Uterus (tissue), 2 donors: ENCODE measurements around the gene TIMM21.

Experiments
- CTCF ChIP-seq, 4 experiments: fragments of 200-600 bp in 2 of 4; fragments of 450-650 bp in 2 of 4; sonication (generic) in 2 of 4; IDR thresholded peaks; one replicate each; pipeline ENCODE4 v1.5.1; 2016 to 2019; ENCODE audit warnings: antibody characterized with exemption in 4 of 4, mild to moderate bottlenecking in 2 of 4, moderate library complexity in 1 of 4
- POLR2A ChIP-seq, 2 donors: fragments of 450-650 bp; IDR thresholded peaks; one replicate each; pipeline ENCODE4 v1.6.1; 2016; ENCODE audit warnings: antibody characterized with exemption in 2 of 2, mild to moderate bottlenecking in 1 of 2, moderate library complexity in 1 of 2

GRCh38 chr18:74152857-74153256, 4.5 kb downstream of the TIMM21 start:
- no peak for TF ChIP-seq CTCF (IDR thresholded peaks at IDR 0.05)
- TF ChIP-seq POLR2A (IDR thresholded peaks at IDR 0.05) = no peak
